ENCODE results near the gene NADSYN1.

DNA sequence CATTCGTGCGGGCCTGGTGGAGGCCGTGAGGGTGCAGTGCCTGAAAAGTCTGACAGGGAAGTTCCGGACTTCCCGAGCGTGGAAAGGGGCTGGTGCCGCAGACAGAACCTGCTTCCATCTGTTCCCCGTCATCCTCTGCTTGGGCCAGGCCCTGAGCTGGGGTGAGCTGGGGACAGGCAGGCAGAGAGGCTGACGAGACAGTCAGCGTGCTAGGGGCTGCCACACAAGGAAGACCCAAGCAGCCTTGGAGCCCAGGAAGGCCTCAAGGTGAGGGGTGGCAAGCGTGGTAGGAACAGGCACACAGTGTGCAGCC lies 25.5 kb downstream of the NADSYN1 start:
- no peak for TF ChIP-seq POLR2A (IDR thresholded peaks at IDR 0.05)
- TF ChIP-seq, protein P1, sequence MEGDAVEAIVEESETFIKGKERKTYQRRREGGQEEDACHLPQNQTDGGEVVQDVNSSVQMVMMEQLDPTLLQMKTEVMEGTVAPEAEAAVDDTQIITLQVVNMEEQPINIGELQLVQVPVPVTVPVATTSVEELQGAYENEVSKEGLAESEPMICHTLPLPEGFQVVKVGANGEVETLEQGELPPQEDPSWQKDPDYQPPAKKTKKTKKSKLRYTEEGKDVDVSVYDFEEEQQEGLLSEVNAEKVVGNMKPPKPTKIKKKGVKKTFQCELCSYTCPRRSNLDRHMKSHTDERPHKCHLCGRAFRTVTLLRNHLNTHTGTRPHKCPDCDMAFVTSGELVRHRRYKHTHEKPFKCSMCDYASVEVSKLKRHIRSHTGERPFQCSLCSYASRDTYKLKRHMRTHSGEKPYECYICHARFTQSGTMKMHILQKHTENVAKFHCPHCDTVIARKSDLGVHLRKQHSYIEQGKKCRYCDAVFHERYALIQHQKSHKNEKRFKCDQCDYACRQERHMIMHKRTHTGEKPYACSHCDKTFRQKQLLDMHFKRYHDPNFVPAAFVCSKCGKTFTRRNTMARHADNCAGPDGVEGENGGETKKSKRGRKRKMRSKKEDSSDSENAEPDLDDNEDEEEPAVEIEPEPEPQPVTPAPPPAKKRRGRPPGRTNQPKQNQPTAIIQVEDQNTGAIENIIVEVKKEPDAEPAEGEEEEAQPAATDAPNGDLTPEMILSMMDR (IDR thresholded peaks at IDR 0.05), result no peak
